Natural killer cell treated with Interleukin-12 subunit alpha and Interleukin-12 subunit beta and Interleukin-15 and Interleukin-18, amount 100 ng/mL, for 72 hours (primary cell): ENCODE data around the gene TICAM1. TPM values are rescaled to one million over a fixed set of nuclear protein-coding genes. Genes with fewer than 3 reads are reported as not detected.
"Not testable (repeated sequence)": the region's sequence is repeated elsewhere in the genome, so short reads cannot be mapped to it uniquely, and the experiment has no call there.

Experiments
- ATAC-seq, 2 donors: fragments of 150-1000 bp; cut with Tn5 transposase in 1 of 2; sonication (Bioruptor Pico), chemical (Tn5 transposase) in 1 of 2; 2 replicates each; pipeline ENCODE4 v1.10.0; 2021
- DNase-seq: peaks from one replicate; pipeline ENCODE4 v3.0.0; 2022; ENCODE audit warnings: low spot score
- H3K27ac Mint-ChIP-seq, 2 donors: 1 replicate in 1 of 2; 2 replicates in 1 of 2; pipeline ENCODE4 v1.8.0; 2022; ENCODE audit warnings: mixed read lengths in 2 of 2, mild to moderate bottlenecking in 1 of 2, moderate library complexity in 1 of 2
- H3K27me3 Mint-ChIP-seq, 2 donors: 1 replicate in 1 of 2; 2 replicates in 1 of 2; pipeline ENCODE4 v1.8.0; 2022; ENCODE audit warnings: mixed read lengths in 2 of 2
- H3K36me3 Mint-ChIP-seq: one replicate; pipeline ENCODE4 v1.8.0; 2022; ENCODE audit warnings: mixed read lengths
- H3K4me1 Mint-ChIP-seq, 2 donors: 1 replicate in 1 of 2; 2 replicates in 1 of 2; pipeline ENCODE4 v1.8.0; 2022; ENCODE audit warnings: low read depth in 2 of 2, mixed read lengths in 2 of 2, mild to moderate bottlenecking in 1 of 2
- H3K4me3 Mint-ChIP-seq: one replicate; pipeline ENCODE4 v1.8.0; 2022; ENCODE audit warnings: mixed read lengths
- H3K9me3 Mint-ChIP-seq: 2 replicates; pipeline ENCODE4 v1.8.0; 2022; ENCODE audit warnings: mixed read lengths
- total RNA-seq, 2 donors: library from RNA; stranded (reverse); gene quantifications; one replicate each; pipeline ENCODE4 v1.2.3, GENCODE V29; 2022

The TICAM1 gene
- total RNA-seq, 2 donors from 2014 or later: 42.6 to 47.0 TPM

- ATAC-seq: no peak
- Mint-ChIP-seq H3K4me1 (peaks cover 20 to 27% of the 10 kb centered on the region in 2 donors), H3K36me3 (peaks cover 8% of the 10 kb centered on the region), H3K4me3 (peak overlapping the region; percentile 94), H3K27ac (peak overlapping the region; percentile 93), H3K9me3 (no peaks in the 10 kb centered on the region), H3K27me3 (no peaks in the 10 kb centered on the region)
- DNase-seq: no peak
These were observed 2.4 kb downstream of the TICAM1 start for GRCh38 chr19:4829001-4829712.

DNA sequence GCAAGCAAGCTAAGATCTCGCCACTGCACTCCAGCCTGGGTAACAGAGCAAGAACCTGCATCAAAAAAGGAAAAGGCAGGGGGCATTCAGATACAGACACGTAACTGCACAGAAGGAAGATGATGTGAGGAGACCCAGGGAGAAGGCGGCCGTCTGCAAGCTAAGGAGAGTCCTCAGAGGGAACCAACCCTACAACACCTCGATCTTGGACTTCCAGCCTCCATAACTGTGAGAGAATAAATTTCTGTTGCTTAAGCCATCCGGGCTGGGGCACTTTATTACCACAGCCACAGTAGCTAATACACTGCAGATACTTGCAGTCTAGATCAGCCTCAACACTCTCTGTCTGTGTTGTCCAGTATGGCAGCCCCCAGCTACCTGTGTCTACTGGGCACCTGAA lies 7.9 kb downstream of the TICAM1 start:
- Mint-ChIP-seq H3K27ac (no peak overlapping the region), H3K9me3 (no peaks in the 10 kb centered on the region), H3K27me3 (no peaks in the 10 kb centered on the region), H3K4me1 (peaks cover 0 to 7% of the 10 kb centered on the region in 2 donors), H3K4me3 (no peak overlapping the region), H3K36me3 (no peaks in the 10 kb centered on the region)
- ATAC-seq: no peak
- DNase-seq: no peak

DNA sequence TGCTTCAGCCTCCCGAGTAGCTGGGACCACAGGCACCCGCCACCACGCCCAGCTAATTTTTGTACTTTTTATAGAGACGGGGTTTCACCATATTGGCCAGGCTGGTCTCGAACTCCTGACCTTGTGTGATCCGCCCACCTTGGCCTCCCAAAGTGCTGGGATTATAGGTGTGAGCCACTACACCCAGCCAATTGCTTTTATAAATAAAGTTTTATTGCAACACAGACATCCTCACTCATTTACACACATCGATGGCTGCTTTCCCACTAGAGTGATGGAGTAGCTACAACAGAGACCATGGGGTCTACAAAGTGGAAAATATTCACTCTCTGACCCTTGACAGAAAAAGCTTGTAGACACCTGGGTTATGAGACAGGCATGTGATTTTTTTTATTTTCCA lies 9.2 kb downstream of the TICAM1 start:
- ATAC-seq, H3K4me3 Mint-ChIP-seq, H3K27ac Mint-ChIP-seq, H3K27me3 Mint-ChIP-seq, H3K9me3 Mint-ChIP-seq, H3K36me3 Mint-ChIP-seq, DNase-seq, H3K4me1 Mint-ChIP-seq: not testable (repeated sequence)

DNA sequence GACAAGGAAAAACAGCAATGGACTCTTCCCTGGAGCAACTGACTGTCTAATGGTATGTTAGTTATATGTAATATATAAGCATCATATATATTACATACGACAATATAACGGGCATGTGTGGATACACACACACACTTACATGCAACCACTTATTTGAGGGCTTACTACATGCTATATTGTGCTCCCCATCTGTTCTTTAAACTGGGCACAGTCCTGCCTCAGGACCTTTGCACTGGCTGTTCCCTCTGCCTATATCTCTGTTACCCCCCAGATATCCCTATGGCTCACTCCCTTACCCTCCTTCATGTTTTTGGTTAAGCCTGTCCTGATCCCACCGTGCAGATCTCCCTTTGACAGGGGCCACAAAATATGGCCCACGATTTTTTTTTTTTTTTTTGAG lies 10.2 kb downstream of the TICAM1 start:
- Mint-ChIP-seq H3K36me3 (no peaks in the 10 kb centered on the region), H3K27me3 (no peaks in the 10 kb centered on the region), H3K27ac (no peak overlapping the region), H3K4me3 (no peak overlapping the region), H3K4me1 (peaks cover 0 to 7% of the 10 kb centered on the region in 2 donors), H3K9me3 (no peaks in the 10 kb centered on the region)
- no peak for ATAC-seq
- DNase-seq: no peak

- H3K27me3 Mint-ChIP-seq: no peaks in the 10 kb centered on the region
- no peak for DNase-seq
- no peaks in the 10 kb centered on the region for H3K36me3 Mint-ChIP-seq
- no peak for ATAC-seq
- H3K4me3 Mint-ChIP-seq: no peak overlapping the region
- H3K9me3 Mint-ChIP-seq: no peaks in the 10 kb centered on the region
- H3K27ac Mint-ChIP-seq: no peak overlapping the region
- peaks cover 18 to 20% of the 10 kb centered on the region in 2 donors for H3K4me1 Mint-ChIP-seq
These were observed 13.8 kb downstream of the TICAM1 start for GRCh38 chr19:4817467-4818277.

DNA sequence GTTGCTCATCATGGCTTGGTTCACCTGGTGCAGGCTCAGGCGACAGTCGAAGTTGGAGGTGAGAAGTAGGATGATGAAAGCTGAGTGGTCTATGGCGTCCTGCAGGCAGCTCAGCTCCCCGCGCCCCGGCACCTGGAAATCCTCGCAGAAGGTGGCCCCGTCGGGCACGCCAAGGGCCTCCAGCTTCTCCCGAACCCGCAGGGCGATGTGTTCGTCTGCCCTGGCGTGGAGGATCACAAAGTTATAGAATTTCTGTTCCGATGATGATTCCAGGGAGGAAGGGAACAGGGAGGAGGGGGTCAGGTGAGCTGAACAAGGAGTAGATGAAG lies 14.6 kb downstream of the TICAM1 start:
- Mint-ChIP-seq H3K4me1 (peaks cover 21 to 23% of the 10 kb centered on the region in 2 donors), H3K4me3 (no peak overlapping the region), H3K27me3 (no peaks in the 10 kb centered on the region), H3K9me3 (no peaks in the 10 kb centered on the region), H3K27ac (no peak overlapping the region), H3K36me3 (no peaks in the 10 kb centered on the region)
- no peak for ATAC-seq
- no peak for DNase-seq

- H3K9me3 Mint-ChIP-seq: no peaks in the 10 kb centered on the region
- H3K4me3 Mint-ChIP-seq: no peak overlapping the region
- peaks cover 26% of the 10 kb centered on the region in 2 donors for H3K4me1 Mint-ChIP-seq
- DNase-seq (no peak), ATAC-seq (no peak)
- H3K27ac Mint-ChIP-seq: no peak overlapping the region
- H3K36me3 Mint-ChIP-seq: no peaks in the 10 kb centered on the region
- H3K27me3 Mint-ChIP-seq: no peaks in the 10 kb centered on the region
These were observed 15.1 kb downstream of the TICAM1 start for GRCh38 chr19:4816202-4816949.

GRCh38 chr19:4815426-4816201 lies 15.9 kb downstream of the TICAM1 start:
- H3K27me3 Mint-ChIP-seq: no peaks in the 10 kb centered on the region
- no peaks in the 10 kb centered on the region for H3K36me3 Mint-ChIP-seq
- DNase-seq (peak; percentile 77), ATAC-seq (peak; percentile 82 to 92)
- H3K9me3 Mint-ChIP-seq: no peaks in the 10 kb centered on the region
- H3K4me1 Mint-ChIP-seq: peaks cover 27 to 30% of the 10 kb centered on the region in 2 donors
- H3K27ac Mint-ChIP-seq: peak overlapping the region; percentile 67 to 78
- H3K4me3 Mint-ChIP-seq: peak overlapping the region; percentile 71

DNA sequence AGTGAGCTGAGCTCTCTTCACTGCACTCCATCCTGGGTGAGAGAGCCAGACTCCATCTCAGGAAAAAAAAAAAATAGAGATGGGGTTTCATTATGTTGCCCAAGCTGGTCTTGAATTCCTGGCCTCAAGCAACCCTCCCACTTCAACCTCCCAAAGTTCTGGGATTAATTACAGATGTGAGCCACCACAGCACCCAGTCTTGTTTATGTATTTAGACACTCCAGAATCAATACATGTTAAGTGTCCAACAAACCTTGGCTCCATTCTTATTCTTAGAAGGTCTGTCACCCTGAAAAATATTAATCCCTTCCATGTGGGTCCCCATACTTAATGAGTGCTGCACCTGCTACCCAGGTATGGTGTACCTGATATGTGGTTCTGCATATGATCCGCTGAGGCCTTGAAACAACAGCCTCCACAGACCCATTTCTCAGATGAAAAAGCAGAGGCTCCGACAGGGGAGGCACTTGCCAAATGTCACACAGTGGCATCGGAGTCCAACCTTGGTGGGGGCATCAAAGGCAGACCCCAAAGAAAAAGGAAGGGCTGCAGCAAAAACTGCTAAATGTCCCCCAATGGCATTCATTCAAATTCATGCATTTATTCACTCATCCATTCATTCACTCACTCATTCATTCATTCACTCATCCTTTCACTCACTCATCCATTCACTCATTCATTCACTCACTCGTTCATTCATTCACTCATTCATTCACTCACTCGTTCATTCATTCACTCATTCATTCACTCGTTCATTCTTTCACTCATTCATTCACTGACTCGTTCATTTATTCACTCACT lies 16.7 kb downstream of the TICAM1 start:
- Mint-ChIP-seq H3K9me3 (no peaks in the 10 kb centered on the region), H3K4me3 (peak overlapping the region; percentile 71), H3K4me1 (peaks cover 27 to 30% of the 10 kb centered on the region in 2 donors), H3K27ac (peak overlapping the region; percentile 67 to 78), H3K27me3 (no peaks in the 10 kb centered on the region), H3K36me3 (no peaks in the 10 kb centered on the region)
- DNase-seq (no peak), ATAC-seq (no peak)

- no peaks in the 10 kb centered on the region for H3K36me3 Mint-ChIP-seq
- H3K4me1 Mint-ChIP-seq: peaks cover 26 to 30% of the 10 kb centered on the region in 2 donors
- peak overlapping the region in 1 of 2 donors; percentile 75 for H3K27ac Mint-ChIP-seq
- DNase-seq (peak; percentile 80), ATAC-seq (peak; percentile 86 to 87)
- H3K27me3 Mint-ChIP-seq: no peaks in the 10 kb centered on the region
- no peak overlapping the region for H3K4me3 Mint-ChIP-seq
- H3K9me3 Mint-ChIP-seq: no peaks in the 10 kb centered on the region
These were observed 20.0 kb downstream of the TICAM1 start for GRCh38 chr19:4811328-4812131.

DNA sequence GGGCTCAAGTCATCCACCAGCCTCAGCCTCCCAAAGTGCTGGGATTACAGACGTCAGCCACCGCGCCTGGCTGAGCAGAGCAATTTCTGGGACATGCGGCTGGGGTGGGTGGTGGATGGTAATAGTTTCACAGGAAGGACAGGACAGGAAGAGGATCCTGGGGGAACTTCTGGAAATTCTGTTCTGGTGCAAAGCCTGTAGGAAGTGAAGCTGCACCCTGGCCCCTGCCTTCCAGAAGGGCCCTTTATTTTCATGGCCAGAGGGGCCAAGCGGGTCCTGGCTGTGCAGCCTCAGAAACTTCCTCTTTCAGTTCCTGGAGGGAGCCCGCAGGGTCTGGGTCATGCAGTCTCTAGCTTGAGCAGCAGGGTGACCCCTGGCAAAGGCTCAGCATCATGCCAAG lies 24.3 kb downstream of the TICAM1 start:
- no peaks in the 10 kb centered on the region for H3K27me3 Mint-ChIP-seq
- H3K36me3 Mint-ChIP-seq: no peaks in the 10 kb centered on the region
- H3K4me3 Mint-ChIP-seq: no peak overlapping the region
- DNase-seq: no peak
- peaks cover 10 to 12% of the 10 kb centered on the region in 2 donors for H3K4me1 Mint-ChIP-seq
- no peak for ATAC-seq
- no peak overlapping the region for H3K27ac Mint-ChIP-seq
- H3K9me3 Mint-ChIP-seq: no peaks in the 10 kb centered on the region

- Mint-ChIP-seq H3K4me3 (no peak overlapping the region), H3K9me3 (no peaks in the 10 kb centered on the region), H3K36me3 (no peaks in the 10 kb centered on the region), H3K27me3 (no peaks in the 10 kb centered on the region), H3K4me1 (peaks cover 4 to 6% of the 10 kb centered on the region in 2 donors), H3K27ac (no peak overlapping the region)
- no peak for ATAC-seq
- no peak for DNase-seq
These were observed 25.1 kb downstream of the TICAM1 start for GRCh38 chr19:4806384-4806783.
